Vagina (tissue), 2 donors: ENCODE measurements around the gene EEF1G.

Source experiments
- POLR2A ChIP-seq, 2 donors: fragments of 450-650 bp; IDR thresholded peaks; one replicate each; pipeline ENCODE4 v1.6.1; 2017; ENCODE audit warnings: antibody characterized with exemption in 2 of 2, mild to moderate bottlenecking in 2 of 2, moderate library complexity in 2 of 2
- POLR2AphosphoS5 ChIP-seq, 2 donors: sonication (generic); formaldehyde crosslinking; IDR thresholded peaks; one replicate each; pipeline ENCODE4 v1.9.0; 2017; ENCODE audit warnings: antibody characterized with exemption in 2 of 2, mild to moderate bottlenecking in 2 of 2, low read depth in 1 of 2; ENCODE audit not compliant: insufficient read depth in 1 of 2
- TF ChIP-seq, protein P1 (sequence below), 3 experiments: fragments of 450-650 bp in 2 of 3; fragments of 200-600 bp in 1 of 3; sonication (generic) in 1 of 3; IDR thresholded peaks; one replicate each; pipeline ENCODE4 v1.5.1; 2017 to 2019; ENCODE audit warnings: antibody characterized with exemption in 3 of 3, mild to moderate bottlenecking in 2 of 3, moderate library complexity in 2 of 3

DNA sequence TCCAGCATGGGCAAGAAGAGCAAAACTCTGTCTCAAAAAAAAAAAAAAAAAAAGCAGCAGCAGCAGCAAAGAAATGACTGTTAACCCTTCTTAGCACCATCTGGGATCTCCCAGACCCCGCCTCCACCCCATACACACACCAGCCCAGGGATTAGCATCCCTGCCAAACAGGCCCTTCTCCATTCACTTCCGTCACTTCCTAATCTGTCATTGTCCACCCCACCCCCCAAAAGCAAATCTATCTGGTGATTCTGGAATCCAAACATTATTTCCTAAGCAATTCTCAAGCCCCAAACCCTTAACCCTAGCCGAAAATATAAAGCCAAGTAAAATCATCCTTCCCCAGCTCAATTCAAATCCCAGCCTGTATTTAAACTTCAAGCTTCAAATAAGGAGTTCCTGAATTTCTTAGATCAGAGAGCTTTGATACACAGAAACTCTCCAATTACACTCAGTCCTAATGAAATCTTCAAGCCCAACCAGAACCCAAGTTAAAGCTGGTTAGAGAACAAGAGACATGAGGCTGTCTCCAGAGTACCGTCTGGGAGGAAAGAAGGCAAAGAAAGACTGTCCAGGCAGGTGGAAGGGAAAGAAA, 21.1 kb downstream of the EEF1G start:
- TF ChIP-seq, protein P1, sequence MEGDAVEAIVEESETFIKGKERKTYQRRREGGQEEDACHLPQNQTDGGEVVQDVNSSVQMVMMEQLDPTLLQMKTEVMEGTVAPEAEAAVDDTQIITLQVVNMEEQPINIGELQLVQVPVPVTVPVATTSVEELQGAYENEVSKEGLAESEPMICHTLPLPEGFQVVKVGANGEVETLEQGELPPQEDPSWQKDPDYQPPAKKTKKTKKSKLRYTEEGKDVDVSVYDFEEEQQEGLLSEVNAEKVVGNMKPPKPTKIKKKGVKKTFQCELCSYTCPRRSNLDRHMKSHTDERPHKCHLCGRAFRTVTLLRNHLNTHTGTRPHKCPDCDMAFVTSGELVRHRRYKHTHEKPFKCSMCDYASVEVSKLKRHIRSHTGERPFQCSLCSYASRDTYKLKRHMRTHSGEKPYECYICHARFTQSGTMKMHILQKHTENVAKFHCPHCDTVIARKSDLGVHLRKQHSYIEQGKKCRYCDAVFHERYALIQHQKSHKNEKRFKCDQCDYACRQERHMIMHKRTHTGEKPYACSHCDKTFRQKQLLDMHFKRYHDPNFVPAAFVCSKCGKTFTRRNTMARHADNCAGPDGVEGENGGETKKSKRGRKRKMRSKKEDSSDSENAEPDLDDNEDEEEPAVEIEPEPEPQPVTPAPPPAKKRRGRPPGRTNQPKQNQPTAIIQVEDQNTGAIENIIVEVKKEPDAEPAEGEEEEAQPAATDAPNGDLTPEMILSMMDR (IDR thresholded peaks at IDR 0.05): no peak
- TF ChIP-seq POLR2A (IDR thresholded peaks at IDR 0.05): no peak
- no peak for TF ChIP-seq POLR2AphosphoS5 (IDR thresholded peaks at IDR 0.05; ENCODE audit: insufficient read depth in 1 of 2, low read depth in 1 of 2)
